ENCODE data around the gene NEAT1. TPM values are rescaled to one million over a fixed set of nuclear protein-coding genes. Genes with fewer than 3 reads are reported as not detected.

Gene NEAT1
- total and polyA plus RNA-seq, 2 experiments from 2014 or later = 5.3 to 7.2 TPM

DNA sequence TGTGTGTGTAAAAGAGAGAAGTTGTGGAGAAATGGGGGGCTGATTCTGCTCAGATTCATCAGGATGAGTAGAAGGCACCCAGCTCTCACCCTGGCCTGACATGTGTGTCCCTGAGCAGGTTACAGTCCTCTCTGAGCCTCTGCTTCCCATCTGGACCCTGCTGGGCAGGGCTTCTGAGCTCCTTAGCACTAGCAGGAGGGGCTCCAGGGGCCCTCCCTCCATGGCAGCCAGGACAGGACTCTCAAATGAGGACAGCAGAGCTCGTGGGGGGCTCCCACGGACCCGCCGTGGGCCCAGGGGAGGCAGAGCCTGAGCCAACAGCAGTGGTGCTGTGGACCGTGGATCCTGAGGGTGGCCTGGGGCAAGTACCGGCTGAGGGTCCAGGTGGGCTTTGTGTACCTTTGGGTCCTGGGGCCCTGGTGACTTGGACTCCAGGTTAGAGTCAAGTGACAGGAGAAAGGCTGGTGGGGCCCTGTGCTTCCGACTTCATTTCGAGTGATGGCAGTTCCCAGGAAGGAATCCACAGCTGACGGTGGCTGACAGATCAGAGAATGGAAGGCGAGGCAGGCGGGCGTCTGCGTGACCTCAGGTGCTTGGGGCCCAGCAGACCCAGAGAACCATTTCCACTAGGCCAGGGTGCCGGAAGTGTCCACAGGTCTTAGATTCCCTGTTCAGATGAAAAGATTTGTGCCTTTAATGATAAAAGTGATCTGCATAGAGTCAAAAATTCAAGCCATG, 21.9 kb downstream of the NEAT1 start:
- peaks cover 7% of the 10 kb centered on the region for H3K4me1 Mint-ChIP-seq
- peaks cover 14% of the 10 kb centered on the region for H3K27me3 Mint-ChIP-seq (ENCODE audit: insufficient read depth, low read depth, poor library complexity)
- TF ChIP-seq EZH2 (IDR thresholded peaks at IDR 0.05; ENCODE audit: low read depth, unreplicated experiment) (no peak), EZH2phosphoT487 (IDR thresholded peaks at IDR 0.05; ENCODE audit: unreplicated experiment) (no peak), ZNF331 (CRISPR knock-in tag; IDR thresholded peaks at IDR 0.05; ENCODE audit: low read depth) (no peak)
- TF ChIP-seq, protein P1, sequence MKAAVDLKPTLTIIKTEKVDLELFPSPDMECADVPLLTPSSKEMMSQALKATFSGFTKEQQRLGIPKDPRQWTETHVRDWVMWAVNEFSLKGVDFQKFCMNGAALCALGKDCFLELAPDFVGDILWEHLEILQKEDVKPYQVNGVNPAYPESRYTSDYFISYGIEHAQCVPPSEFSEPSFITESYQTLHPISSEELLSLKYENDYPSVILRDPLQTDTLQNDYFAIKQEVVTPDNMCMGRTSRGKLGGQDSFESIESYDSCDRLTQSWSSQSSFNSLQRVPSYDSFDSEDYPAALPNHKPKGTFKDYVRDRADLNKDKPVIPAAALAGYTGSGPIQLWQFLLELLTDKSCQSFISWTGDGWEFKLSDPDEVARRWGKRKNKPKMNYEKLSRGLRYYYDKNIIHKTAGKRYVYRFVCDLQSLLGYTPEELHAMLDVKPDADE (IDR thresholded peaks at IDR 0.05) = no peak
- Histone ChIP-seq H3K27ac (ENCODE audit: low read depth) (no peak overlapping the region), H3K4me2 (no peak overlapping the region), H3F3A (replicated peaks; ENCODE audit: low read depth) (0 out of 2 replicates have a peak, but pooled peaks cover 3% of the 10 kb centered on the region), H3K9me2 (ENCODE audit: insufficient read depth) (no peaks in the 10 kb centered on the region), H3K36me3 (ENCODE audit: insufficient read depth) (no peaks in the 10 kb centered on the region), H4K20me1 (replicated peaks; ENCODE audit: insufficient read depth) (no peaks in the 10 kb centered on the region), H3K79me2 (replicated peaks; ENCODE audit: insufficient read depth) (no peaks in the 10 kb centered on the region), H3K4me1 (ENCODE audit: insufficient read depth) (no peaks in the 10 kb centered on the region), H3K27me3 (ENCODE audit: insufficient read depth) (no peaks in the 10 kb centered on the region), H3K4me3 (no peak overlapping the region), H2AFZ (no peak overlapping the region)
- H3K27ac Mint-ChIP-seq = no peak overlapping the region
- no peak for DNase-seq (ENCODE audit: low spot score)
- ATAC-seq = no peak
- H3K4me3 Mint-ChIP-seq = no peak overlapping the region
- H3K9me3 Mint-ChIP-seq = peaks cover 6% of the 10 kb centered on the region
- H3K36me3 Mint-ChIP-seq (ENCODE audit: low read depth) = peaks cover 5% of the 10 kb centered on the region; the same call in 1 of the 3 replicates

DNA sequence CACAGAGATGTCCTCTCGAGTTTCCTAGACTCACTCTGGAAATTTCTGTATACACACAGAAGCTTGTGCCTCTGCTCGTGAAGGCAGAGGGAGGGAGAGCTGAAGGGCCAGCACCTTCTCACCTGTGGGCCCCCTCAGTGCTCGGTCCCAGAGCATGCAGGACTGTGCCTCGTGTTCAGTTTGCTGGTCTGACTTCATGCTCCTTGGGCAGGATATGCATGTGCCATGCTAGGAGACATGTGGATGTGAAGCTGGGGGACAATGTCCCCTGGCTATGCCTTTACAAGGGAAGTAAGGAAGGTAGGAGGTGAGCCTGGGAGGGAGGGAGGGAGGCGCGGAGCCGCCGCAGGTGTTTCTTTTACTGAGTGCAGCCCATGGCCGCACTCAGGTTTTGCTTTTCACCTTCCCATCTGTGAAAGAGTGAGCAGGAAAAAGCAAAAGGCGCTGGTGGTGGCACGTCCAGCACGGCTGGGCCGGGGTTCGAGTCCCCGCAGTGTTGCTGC, 22.6 kb downstream of the NEAT1 start:
- H3K4me1 Mint-ChIP-seq = peaks cover 7% of the 10 kb centered on the region
- DNase-seq (ENCODE audit: low spot score) = no peak
- H3K36me3 Mint-ChIP-seq (ENCODE audit: low read depth) = peaks cover 5% of the 10 kb centered on the region; the same call in 1 of the 3 replicates
- no peak overlapping the region for H3K27ac Mint-ChIP-seq
- ATAC-seq = no peak
- no peaks in the 10 kb centered on the region for H4K20me1 ChIP-seq (replicated peaks; ENCODE audit: insufficient read depth)
- no peaks in the 10 kb centered on the region for H3K36me3 ChIP-seq (ENCODE audit: insufficient read depth)
- no peak overlapping the region for H2AFZ ChIP-seq
- peaks cover 15% of the 10 kb centered on the region for H3K27me3 Mint-ChIP-seq (ENCODE audit: insufficient read depth, low read depth, poor library complexity)
- 0 out of 2 replicates have a peak, but pooled peaks cover 3% of the 10 kb centered on the region for H3F3A ChIP-seq (replicated peaks; ENCODE audit: low read depth)
- no peak overlapping the region for H3K4me3 ChIP-seq
- H3K27me3 ChIP-seq (ENCODE audit: insufficient read depth) = no peaks in the 10 kb centered on the region
- no peaks in the 10 kb centered on the region for H3K4me1 ChIP-seq (ENCODE audit: insufficient read depth)
- H3K4me2 ChIP-seq = no peak overlapping the region
- no peaks in the 10 kb centered on the region for H3K79me2 ChIP-seq (replicated peaks; ENCODE audit: insufficient read depth)
- H3K4me3 Mint-ChIP-seq = no peak overlapping the region
- peaks cover 11% of the 10 kb centered on the region for H3K9me3 Mint-ChIP-seq
- no peaks in the 10 kb centered on the region for H3K9me2 ChIP-seq (ENCODE audit: insufficient read depth)
- H3K27ac ChIP-seq (ENCODE audit: low read depth) = no peak overlapping the region
- TF ChIP-seq EZH2phosphoT487 (IDR thresholded peaks at IDR 0.05; ENCODE audit: unreplicated experiment) (no peak), ZNF331 (CRISPR knock-in tag; IDR thresholded peaks at IDR 0.05; ENCODE audit: low read depth) (no peak), NANOG (IDR thresholded peaks at IDR 0.05; ENCODE audit: borderline replicate concordance) (no peak), CREB1 (CRISPR knock-in tag; IDR thresholded peaks at IDR 0.05; ENCODE audit: low read depth) (no peak), STAT1 (IDR thresholded peaks at IDR 0.05; ENCODE audit: unreplicated experiment) (no peak), POLR2AphosphoS5 (IDR thresholded peaks at IDR 0.05; ENCODE audit: low read depth) (no peak)
- TF ChIP-seq, protein P2, sequence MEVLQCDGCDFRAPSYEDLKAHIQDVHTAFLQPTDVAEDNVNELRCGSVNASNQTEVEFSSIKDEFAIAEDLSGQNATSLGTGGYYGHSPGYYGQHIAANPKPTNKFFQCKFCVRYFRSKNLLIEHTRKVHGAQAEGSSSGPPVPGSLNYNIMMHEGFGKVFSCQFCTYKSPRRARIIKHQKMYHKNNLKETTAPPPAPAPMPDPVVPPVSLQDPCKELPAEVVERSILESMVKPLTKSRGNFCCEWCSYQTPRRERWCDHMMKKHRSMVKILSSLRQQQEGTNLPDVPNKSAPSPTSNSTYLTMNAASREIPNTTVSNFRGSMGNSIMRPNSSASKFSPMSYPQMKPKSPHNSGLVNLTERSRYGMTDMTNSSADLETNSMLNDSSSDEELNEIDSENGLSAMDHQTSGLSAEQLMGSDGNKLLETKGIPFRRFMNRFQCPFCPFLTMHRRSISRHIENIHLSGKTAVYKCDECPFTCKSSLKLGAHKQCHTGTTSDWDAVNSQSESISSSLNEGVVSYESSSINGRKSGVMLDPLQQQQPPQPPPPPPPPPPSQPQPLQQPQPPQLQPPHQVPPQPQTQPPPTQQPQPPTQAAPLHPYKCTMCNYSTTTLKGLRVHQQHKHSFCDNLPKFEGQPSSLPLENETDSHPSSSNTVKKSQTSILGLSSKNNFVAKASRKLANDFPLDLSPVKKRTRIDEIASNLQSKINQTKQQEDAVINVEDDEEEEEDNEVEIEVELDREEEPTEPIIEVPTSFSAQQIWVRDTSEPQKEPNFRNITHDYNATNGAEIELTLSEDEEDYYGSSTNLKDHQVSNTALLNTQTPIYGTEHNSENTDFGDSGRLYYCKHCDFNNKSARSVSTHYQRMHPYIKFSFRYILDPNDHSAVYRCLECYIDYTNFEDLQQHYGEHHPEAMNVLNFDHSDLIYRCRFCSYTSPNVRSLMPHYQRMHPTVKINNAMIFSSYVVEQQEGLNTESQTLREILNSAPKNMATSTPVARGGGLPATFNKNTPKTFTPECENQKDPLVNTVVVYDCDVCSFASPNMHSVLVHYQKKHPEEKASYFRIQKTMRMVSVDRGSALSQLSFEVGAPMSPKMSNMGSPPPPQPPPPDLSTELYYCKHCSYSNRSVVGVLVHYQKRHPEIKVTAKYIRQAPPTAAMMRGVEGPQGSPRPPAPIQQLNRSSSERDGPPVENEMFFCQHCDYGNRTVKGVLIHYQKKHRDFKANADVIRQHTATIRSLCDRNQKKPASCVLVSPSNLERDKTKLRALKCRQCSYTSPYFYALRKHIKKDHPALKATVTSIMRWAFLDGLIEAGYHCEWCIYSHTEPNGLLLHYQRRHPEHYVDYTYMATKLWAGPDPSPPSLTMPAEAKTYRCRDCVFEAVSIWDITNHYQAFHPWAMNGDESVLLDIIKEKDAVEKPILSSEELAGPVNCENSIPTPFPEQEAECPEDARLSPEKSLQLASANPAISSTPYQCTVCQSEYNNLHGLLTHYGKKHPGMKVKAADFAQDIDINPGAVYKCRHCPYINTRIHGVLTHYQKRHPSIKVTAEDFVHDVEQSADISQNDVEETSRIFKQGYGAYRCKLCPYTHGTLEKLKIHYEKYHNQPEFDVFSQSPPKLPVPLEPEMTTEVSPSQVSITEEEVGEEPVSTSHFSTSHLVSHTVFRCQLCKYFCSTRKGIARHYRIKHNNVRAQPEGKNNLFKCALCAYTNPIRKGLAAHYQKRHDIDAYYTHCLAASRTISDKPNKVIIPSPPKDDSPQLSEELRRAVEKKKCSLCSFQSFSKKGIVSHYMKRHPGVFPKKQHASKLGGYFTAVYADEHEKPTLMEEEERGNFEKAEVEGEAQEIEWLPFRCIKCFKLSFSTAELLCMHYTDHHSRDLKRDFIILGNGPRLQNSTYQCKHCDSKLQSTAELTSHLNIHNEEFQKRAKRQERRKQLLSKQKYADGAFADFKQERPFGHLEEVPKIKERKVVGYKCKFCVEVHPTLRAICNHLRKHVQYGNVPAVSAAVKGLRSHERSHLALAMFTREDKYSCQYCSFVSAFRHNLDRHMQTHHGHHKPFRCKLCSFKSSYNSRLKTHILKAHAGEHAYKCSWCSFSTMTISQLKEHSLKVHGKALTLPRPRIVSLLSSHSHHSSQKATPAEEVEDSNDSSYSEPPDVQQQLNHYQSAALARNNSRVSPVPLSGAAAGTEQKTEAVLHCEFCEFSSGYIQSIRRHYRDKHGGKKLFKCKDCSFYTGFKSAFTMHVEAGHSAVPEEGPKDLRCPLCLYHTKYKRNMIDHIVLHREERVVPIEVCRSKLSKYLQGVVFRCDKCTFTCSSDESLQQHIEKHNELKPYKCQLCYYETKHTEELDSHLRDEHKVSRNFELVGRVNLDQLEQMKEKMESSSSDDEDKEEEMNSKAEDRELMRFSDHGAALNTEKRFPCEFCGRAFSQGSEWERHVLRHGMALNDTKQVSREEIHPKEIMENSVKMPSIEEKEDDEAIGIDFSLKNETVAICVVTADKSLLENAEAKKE (CRISPR knock-in tag; IDR thresholded peaks at IDR 0.05) = no peak
- TF ChIP-seq, protein P3, sequence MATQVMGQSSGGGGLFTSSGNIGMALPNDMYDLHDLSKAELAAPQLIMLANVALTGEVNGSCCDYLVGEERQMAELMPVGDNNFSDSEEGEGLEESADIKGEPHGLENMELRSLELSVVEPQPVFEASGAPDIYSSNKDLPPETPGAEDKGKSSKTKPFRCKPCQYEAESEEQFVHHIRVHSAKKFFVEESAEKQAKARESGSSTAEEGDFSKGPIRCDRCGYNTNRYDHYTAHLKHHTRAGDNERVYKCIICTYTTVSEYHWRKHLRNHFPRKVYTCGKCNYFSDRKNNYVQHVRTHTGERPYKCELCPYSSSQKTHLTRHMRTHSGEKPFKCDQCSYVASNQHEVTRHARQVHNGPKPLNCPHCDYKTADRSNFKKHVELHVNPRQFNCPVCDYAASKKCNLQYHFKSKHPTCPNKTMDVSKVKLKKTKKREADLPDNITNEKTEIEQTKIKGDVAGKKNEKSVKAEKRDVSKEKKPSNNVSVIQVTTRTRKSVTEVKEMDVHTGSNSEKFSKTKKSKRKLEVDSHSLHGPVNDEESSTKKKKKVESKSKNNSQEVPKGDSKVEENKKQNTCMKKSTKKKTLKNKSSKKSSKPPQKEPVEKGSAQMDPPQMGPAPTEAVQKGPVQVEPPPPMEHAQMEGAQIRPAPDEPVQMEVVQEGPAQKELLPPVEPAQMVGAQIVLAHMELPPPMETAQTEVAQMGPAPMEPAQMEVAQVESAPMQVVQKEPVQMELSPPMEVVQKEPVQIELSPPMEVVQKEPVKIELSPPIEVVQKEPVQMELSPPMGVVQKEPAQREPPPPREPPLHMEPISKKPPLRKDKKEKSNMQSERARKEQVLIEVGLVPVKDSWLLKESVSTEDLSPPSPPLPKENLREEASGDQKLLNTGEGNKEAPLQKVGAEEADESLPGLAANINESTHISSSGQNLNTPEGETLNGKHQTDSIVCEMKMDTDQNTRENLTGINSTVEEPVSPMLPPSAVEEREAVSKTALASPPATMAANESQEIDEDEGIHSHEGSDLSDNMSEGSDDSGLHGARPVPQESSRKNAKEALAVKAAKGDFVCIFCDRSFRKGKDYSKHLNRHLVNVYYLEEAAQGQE (IDR thresholded peaks at IDR 0.05; ENCODE audit: unreplicated experiment) = no peak

Data from GM23338 (cell line).